Naive B cell (primary cell): ENCODE results near the gene CHST9. TPM values are rescaled to one million over a fixed set of nuclear protein-coding genes. Genes with fewer than 3 reads are reported as not detected.

Source experiments
- ATAC-seq, 2 donors: fragments of 150-1000 bp; cut with Tn5 transposase; 2 replicates each; pipeline ENCODE4 v1.10.0; 2021; ENCODE audit warnings: low read depth in 2 of 2, mild to moderate bottlenecking in 2 of 2, moderate library complexity in 2 of 2
- DNase-seq: peaks from one replicate; pipeline ENCODE4 v3.0.0; 2022
- H3K27ac Mint-ChIP-seq, 6 donors: one replicate each; pipeline ENCODE4 v1.8.0; 2020 to 2022; ENCODE audit warnings: mild to moderate bottlenecking in 6 of 6, mixed read lengths in 6 of 6, moderate library complexity in 5 of 6, inconsistent platforms in 2 of 6
- H3K27me3 Mint-ChIP-seq, 3 donors: one replicate each; pipeline ENCODE4 v1.8.0; 2021 to 2022; ENCODE audit warnings: mixed read lengths in 3 of 3, mild to moderate bottlenecking in 1 of 3
- H3K36me3 Mint-ChIP-seq, 2 donors: one replicate each; pipeline ENCODE4 v1.8.0; 2020 to 2022; ENCODE audit warnings: mixed read lengths in 2 of 2, inconsistent platforms in 1 of 2, mild to moderate bottlenecking in 1 of 2
- H3K4me1 Mint-ChIP-seq, 3 donors: one replicate each; pipeline ENCODE4 v1.8.0; 2020 to 2022; ENCODE audit warnings: mixed read lengths in 3 of 3, inconsistent platforms in 1 of 3, mild to moderate bottlenecking in 1 of 3, moderate library complexity in 1 of 3
- H3K4me3 Mint-ChIP-seq, 8 donors: one replicate each; pipeline ENCODE4 v1.8.0; 2020 to 2022; ENCODE audit warnings: mild to moderate bottlenecking in 8 of 8, mixed read lengths in 8 of 8, moderate library complexity in 8 of 8, inconsistent platforms in 2 of 8
- H3K9me3 Mint-ChIP-seq, 7 donors: one replicate each; pipeline ENCODE4 v1.8.0; 2020 to 2022; ENCODE audit warnings: mixed read lengths in 7 of 7, mild to moderate bottlenecking in 5 of 7, inconsistent platforms in 2 of 7, moderate library complexity in 1 of 7
- polyA plus RNA-seq, 6 donors: library from polyadenylated mRNA; unstranded; fragments of 300-500 nt; fragmentation: Illumina TruSeq; gene quantifications; one replicate each; pipeline ENCODE4 v1.2.3, GENCODE V29; 2021; ENCODE audit warnings: low read depth in 6 of 6

The CHST9 gene
- polyA plus RNA-seq, 6 donors from 2014 or later: not detected

DNA sequence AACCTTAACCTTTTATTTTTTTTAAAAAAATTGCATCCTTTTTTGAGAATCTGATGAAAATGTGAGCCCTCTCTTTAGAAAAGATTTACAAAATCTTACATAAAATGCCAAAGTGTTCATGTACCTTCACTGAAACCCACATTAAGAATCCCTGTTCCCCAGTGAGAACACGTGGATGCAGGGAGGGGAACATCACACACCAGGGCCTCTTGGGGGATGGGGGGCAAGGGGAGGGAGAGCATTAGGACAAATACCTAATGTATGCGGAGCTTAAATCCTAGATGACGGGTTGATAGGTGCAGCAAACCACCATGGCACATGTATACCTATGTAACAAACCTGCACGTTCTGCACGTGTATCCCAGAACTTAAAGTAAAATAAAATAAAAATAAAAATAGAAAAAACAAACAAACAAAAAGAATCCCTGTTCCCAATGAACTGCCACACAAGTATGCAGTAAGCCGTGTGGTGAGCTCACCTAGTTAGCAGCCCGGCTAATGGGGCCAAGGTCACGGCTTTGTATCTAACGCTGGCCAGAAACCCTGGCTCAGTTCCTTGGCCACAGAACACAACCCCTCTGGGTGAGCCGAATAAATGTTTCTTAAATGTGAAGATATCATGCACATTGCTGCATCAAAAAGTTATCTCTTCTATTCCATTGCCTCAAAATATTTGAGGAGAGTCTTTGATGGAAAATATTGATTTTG is 41.4 kb downstream of the CHST9 start:
- no peaks in the 10 kb centered on the region for H3K27me3 Mint-ChIP-seq
- H3K9me3 Mint-ChIP-seq: peaks cover 0 to 9% (median 7%) of the 10 kb centered on the region in 7 donors
- no peak overlapping the region for H3K27ac Mint-ChIP-seq
- no peak overlapping the region for H3K4me3 Mint-ChIP-seq
- no peak for ATAC-seq
- H3K36me3 Mint-ChIP-seq: no peaks in the 10 kb centered on the region
- no peak for DNase-seq
- H3K4me1 Mint-ChIP-seq: no peaks in the 10 kb centered on the region

DNA sequence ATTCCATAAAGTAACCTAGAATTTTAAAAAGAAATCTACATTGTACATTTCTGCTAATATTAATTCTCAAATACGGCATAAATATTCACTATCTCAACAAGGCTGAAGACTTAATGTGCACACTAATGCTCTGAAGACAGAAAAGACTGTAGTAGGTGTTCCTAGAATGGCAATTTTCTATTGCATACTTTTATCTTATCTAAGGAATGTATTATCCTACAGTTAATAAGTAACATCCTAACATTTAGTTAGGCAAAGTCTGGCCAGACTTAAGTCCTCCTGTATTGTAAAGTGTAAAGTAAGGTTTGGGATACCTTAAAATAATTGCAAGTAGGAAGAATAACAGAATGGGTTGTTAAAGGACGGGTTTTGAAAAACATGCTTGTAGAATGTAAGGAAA is 42.2 kb downstream of the CHST9 start:
- Mint-ChIP-seq H3K36me3 (no peaks in the 10 kb centered on the region), H3K27me3 (no peaks in the 10 kb centered on the region), H3K4me1 (no peaks in the 10 kb centered on the region), H3K4me3 (no peak overlapping the region), H3K9me3 (peaks cover 0 to 7% (median 5%) of the 10 kb centered on the region in 7 donors), H3K27ac (no peak overlapping the region)
- DNase-seq (no peak), ATAC-seq (no peak)

DNA sequence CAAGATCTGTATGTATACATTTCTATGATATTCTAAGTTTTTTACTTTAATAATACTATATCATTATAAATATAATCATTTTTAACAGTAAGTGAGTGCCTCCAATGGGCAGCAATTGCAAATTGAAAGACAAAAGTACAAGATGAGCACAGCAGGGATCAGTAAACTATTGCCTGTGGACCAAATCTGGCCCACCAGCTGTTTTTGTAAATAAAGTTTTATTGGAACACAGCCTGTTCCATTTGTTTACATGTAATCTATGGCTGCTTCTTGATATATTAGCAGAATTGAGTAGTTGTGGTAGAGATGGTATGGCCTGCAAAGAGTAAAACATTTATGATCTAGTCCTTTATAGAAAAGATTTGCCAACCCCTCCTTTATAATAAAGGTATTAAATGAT is 43.2 kb downstream of the CHST9 start:
- Mint-ChIP-seq H3K4me1 (no peaks in the 10 kb centered on the region), H3K27me3 (no peaks in the 10 kb centered on the region), H3K4me3 (no peak overlapping the region), H3K36me3 (no peaks in the 10 kb centered on the region), H3K9me3 (no peaks in the 10 kb centered on the region), H3K27ac (no peak overlapping the region)
- ATAC-seq (no peak), DNase-seq (no peak)

DNA sequence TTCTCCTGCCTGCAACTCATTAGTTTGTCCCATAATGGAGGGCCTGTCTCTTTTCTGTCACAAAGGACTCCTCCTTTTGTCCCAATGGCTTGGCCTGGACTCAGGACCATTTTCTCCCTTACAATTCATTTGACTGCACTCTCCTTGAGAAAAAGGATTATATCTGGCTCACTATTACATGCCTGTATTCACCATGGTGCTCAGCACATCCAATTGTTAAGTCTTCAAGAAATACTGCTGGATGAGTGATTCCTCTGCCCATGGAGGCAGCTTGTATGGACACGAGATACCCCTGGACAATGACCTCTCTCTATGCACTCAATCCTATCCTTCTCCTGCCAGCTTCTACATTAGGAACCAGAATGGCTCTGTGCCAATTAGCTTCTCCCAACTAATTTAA is 47.0 kb downstream of the CHST9 start:
- no peak overlapping the region for H3K4me3 Mint-ChIP-seq
- H3K9me3 Mint-ChIP-seq: peaks cover 0 to 3% (median 0%) of the 10 kb centered on the region in 7 donors
- H3K27ac Mint-ChIP-seq: no peak overlapping the region
- ATAC-seq: no peak
- H3K4me1 Mint-ChIP-seq: no peaks in the 10 kb centered on the region
- no peak for DNase-seq
- no peaks in the 10 kb centered on the region for H3K36me3 Mint-ChIP-seq
- no peaks in the 10 kb centered on the region for H3K27me3 Mint-ChIP-seq

DNA sequence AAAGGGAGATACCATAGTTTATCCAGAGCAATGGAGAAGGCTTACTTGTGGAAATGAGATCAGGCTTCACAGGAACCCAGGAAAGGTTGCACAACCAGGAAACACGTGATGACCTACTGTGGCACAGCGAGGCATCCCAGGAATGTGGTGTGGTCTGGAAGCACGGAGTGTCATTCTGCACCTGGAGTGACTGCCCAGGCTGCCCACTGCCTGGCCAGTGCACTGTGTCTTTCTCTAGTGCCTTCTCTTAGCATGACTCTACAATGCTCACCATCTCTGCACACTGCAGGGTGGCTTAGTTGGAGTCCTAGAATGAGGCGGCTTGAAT is 48.9 kb downstream of the CHST9 start:
- Mint-ChIP-seq H3K4me3 (no peak overlapping the region), H3K9me3 (peaks cover 0 to 6% (median 0%) of the 10 kb centered on the region in 7 donors), H3K27me3 (no peaks in the 10 kb centered on the region), H3K4me1 (no peaks in the 10 kb centered on the region), H3K27ac (no peak overlapping the region), H3K36me3 (no peaks in the 10 kb centered on the region)
- DNase-seq (no peak), ATAC-seq (no peak)

DNA sequence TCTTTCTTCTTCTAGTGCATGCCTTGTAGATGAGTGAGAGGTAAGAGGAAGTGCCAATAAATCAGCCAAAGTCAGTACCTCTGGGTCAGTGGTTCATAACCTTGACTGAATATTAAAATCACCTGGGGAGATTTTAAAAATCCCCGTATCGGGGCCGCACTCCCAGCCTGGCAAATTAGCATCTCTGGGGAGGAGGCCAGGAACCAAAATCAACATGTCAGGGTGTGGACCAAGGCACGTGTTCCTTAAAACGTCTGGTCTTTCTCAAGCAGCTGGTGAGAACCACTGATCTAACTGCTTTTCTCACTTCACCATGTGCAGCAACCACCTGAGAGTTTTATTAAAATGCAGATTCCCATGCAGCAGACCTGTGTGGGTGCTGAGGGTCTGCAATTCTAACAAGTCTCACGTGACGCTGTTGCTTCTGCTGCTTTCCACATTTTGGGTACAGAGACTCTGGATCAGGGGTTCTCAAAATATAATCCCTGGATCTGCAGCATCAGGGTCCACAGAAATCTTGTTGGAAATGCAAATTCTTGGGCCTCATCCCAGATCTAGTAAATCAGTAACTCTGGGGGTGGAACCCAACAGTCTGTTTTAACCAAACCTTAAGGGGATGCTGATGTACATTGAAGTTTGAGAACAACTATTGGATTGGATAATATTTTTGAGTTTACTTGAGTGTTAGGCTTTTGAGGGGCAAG is 49.5 kb downstream of the CHST9 start:
- H3K4me1 Mint-ChIP-seq: no peaks in the 10 kb centered on the region

DNA sequence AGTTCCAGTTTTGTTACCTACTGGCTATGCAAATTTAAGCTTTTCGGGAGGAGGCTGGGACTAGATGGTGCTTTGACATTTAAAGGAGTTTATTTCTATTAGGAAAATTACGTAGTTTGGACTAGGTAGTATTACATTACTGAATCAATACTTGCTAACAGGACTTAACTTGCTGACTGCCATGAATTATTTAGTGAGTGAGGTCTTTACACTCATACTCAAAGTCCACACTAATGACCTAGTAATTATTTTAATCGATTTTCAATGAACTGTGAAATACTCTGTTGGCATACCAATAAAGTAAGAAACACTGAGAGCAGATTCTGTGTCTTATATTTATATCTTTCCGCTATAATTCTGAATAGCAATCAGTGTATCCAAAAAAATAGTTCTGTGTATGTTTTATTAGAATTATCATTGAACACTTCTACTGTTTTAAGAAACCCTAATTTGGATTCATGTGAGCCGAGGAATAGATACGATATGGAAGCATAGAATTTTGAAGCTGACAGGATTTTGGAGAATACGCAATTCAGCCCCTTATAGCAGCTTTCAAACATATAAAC is 55.0 kb downstream of the CHST9 start:
- DNase-seq (no peak), ATAC-seq (no peak)
- H3K27ac Mint-ChIP-seq: no peak overlapping the region
- no peaks in the 10 kb centered on the region for H3K27me3 Mint-ChIP-seq
- no peaks in the 10 kb centered on the region for H3K36me3 Mint-ChIP-seq
- no peak overlapping the region for H3K4me3 Mint-ChIP-seq
- peaks cover 0 to 6% (median 0%) of the 10 kb centered on the region in 7 donors for H3K9me3 Mint-ChIP-seq
- no peaks in the 10 kb centered on the region for H3K4me1 Mint-ChIP-seq

More for the DNA sequence above, 49.5 kb downstream of the CHST9 start:
- no peak overlapping the region for H3K4me3 Mint-ChIP-seq
- peaks cover 0 to 6% (median 0%) of the 10 kb centered on the region in 7 donors for H3K9me3 Mint-ChIP-seq
- no peak overlapping the region for H3K27ac Mint-ChIP-seq
- DNase-seq (no peak), ATAC-seq (no peak)
- H3K36me3 Mint-ChIP-seq: no peaks in the 10 kb centered on the region
- no peaks in the 10 kb centered on the region for H3K27me3 Mint-ChIP-seq

DNA sequence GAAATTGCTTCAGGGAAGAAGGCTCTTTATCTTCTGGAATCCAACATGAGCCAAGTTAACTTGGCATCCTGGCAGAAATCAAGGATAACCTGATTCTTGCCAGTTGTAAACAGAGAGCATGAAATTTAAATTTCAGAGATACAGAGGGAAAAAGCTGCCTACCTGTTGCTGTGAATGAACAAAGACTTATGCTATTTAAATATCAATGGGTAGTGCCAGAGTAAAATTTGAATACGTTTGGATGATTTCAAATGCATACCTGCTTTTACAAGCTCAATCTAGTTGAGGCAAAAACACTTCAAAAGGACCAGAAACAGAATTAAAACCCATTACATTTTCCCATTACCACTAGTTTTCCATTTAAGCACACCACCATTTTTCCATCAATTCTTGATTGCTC is 60.9 kb downstream of the CHST9 start:
- DNase-seq: no peak
- no peaks in the 10 kb centered on the region for H3K36me3 Mint-ChIP-seq
- H3K4me3 Mint-ChIP-seq: no peak overlapping the region
- no peaks in the 10 kb centered on the region for H3K4me1 Mint-ChIP-seq
- no peak for ATAC-seq
- H3K27ac Mint-ChIP-seq: no peak overlapping the region
- no peaks in the 10 kb centered on the region for H3K27me3 Mint-ChIP-seq
- peaks cover 0 to 2% (median 0%) of the 10 kb centered on the region in 7 donors for H3K9me3 Mint-ChIP-seq

DNA sequence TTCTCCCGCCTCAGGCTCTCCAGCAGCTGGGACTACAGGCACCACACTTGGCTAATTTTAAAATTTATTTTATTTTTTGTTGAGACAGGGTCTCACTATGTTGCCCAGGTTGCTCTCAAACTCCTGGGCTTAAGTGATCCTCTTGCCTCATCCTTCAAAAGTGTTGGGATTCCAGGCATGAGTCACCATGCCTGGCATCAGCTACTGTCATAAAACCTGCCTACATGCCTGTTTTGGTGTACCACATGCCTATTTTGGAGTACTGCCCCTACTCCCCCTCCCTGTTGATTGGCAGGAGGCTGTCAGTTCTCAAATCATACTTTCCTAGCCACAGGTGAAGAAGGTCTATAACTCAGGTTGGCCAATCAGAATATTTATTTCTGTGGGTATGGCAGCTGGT is 64.0 kb downstream of the CHST9 start:
- Mint-ChIP-seq H3K27me3 (no peaks in the 10 kb centered on the region), H3K27ac (no peak overlapping the region), H3K4me3 (no peak overlapping the region), H3K36me3 (no peaks in the 10 kb centered on the region), H3K9me3 (peaks cover 0 to 2% (median 0%) of the 10 kb centered on the region in 7 donors), H3K4me1 (no peaks in the 10 kb centered on the region)
- ATAC-seq (no peak), DNase-seq (no peak)

DNA sequence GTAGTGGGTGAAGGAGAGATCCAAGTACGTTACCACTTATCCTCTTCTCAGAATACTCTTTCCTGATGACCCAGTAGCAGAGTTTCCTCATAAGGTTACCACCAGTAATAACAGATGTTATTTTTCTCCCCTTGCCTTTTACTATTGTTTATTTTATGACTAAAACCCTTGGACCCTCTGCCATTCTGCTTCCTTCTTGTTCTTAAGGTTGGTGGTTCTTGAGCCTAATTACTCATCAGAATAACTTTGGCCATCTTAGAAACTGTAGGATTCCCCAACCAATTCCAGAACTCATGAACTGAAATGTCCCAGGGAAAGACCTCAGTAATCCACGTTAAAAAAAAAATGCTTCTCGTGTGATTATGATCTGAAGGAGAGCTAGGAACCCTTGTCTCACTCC is 64.9 kb downstream of the CHST9 start:
- Mint-ChIP-seq H3K36me3 (no peaks in the 10 kb centered on the region), H3K4me3 (no peak overlapping the region), H3K27ac (no peak overlapping the region), H3K4me1 (no peaks in the 10 kb centered on the region), H3K27me3 (no peaks in the 10 kb centered on the region), H3K9me3 (peaks cover 0 to 2% (median 0%) of the 10 kb centered on the region in 7 donors)
- ATAC-seq (no peak), DNase-seq (no peak)

DNA sequence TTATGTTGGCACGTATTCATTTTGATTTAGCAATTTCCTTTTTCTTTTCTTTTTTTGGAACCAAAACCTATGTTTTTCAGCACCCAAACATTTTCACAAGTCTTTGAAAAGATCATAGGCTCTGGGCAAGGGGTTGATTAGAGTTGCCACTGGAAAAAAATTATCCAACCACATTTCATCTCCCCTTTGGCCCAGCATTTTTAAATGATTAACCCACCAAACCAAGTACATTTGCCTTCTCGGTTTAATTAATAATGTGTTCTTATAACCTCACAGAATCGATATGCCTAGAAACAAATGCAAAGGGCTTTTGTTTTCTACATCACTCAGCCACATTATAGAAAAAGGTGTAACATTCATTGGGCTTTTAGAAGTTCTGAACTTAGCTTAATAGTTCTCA is 66.1 kb downstream of the CHST9 start:
- no peak for ATAC-seq
- no peak for DNase-seq
- H3K27ac Mint-ChIP-seq: no peak overlapping the region
- no peaks in the 10 kb centered on the region for H3K4me1 Mint-ChIP-seq
- H3K4me3 Mint-ChIP-seq: no peak overlapping the region
- H3K9me3 Mint-ChIP-seq: peaks cover 0 to 4% (median 2%) of the 10 kb centered on the region in 7 donors
- H3K27me3 Mint-ChIP-seq: no peaks in the 10 kb centered on the region
- no peaks in the 10 kb centered on the region for H3K36me3 Mint-ChIP-seq

DNA sequence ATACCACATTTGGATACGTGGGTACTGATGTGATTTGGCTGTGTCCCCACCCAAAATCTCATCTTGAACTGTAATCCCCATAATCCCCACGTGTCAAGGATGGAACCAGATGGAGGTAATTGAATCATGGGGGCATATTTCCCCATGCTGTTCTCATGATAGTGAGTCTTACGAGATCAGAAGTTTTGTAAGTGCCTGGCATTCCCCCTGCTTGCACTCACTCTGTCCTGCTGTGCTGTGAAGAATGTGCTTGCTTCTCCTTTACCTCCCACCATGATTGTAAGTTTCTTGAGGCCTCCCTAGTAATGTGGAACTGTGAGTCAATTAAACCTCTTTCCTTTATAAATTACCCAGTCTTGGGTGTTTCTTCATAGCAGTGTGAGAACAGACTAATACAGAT is 70.3 kb downstream of the CHST9 start:
- H3K4me3 Mint-ChIP-seq: no peak overlapping the region
- ATAC-seq (no peak), DNase-seq (no peak)
- H3K36me3 Mint-ChIP-seq: no peaks in the 10 kb centered on the region
- H3K27me3 Mint-ChIP-seq: no peaks in the 10 kb centered on the region
- H3K4me1 Mint-ChIP-seq: no peaks in the 10 kb centered on the region
- H3K27ac Mint-ChIP-seq: no peak overlapping the region
- peaks cover 0 to 23% (median 5%) of the 10 kb centered on the region in 7 donors for H3K9me3 Mint-ChIP-seq

DNA sequence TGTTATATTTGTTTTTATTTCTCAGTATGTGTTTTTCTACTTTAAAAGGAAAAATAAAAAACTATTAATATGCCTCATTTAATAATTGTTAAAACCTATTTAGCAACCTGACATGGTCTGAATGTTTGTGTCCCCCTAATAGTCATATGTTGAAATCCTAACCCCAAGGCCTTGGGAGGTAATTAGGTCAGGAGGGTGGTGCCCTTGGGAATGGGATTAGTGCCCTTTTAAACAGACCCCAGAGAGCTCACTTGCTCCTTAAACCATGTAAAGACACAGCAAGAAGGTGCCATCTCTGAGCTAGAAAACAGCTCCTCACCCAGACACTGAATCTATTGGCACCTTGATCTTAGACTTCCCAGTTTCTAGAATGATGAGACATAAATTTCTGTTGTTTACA is 71.8 kb downstream of the CHST9 start:
- no peak overlapping the region for H3K27ac Mint-ChIP-seq
- peaks cover 0 to 23% (median 8%) of the 10 kb centered on the region in 7 donors for H3K9me3 Mint-ChIP-seq
- H3K4me1 Mint-ChIP-seq: no peaks in the 10 kb centered on the region
- H3K36me3 Mint-ChIP-seq: no peaks in the 10 kb centered on the region
- DNase-seq: no peak
- H3K27me3 Mint-ChIP-seq: no peaks in the 10 kb centered on the region
- ATAC-seq: no peak
- no peak overlapping the region for H3K4me3 Mint-ChIP-seq

DNA sequence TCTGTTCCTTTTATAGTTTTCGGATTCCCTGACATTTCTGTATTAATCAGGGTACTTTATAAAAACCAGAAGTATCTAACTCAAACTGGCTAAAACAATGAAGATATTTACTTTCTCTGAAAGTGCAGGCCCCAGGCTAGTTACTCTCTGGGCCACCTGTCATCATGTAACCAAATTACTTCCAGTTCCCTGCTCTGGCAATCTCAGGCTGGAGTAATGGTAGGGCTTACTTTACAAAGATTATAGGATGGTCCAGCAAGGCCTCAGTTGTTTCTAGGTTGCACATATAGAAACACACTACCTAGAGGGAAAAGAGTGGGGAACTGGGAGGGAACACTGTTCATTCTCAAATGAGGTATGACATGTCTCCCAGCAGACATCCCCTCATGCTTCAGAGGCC is 74.8 kb downstream of the CHST9 start:
- H3K27ac Mint-ChIP-seq: no peak overlapping the region
- H3K4me3 Mint-ChIP-seq: no peak overlapping the region
- no peak for DNase-seq
- no peaks in the 10 kb centered on the region for H3K4me1 Mint-ChIP-seq
- H3K36me3 Mint-ChIP-seq: no peaks in the 10 kb centered on the region
- H3K9me3 Mint-ChIP-seq: peaks cover 0 to 30% (median 9%) of the 10 kb centered on the region in 7 donors
- no peak for ATAC-seq
- no peaks in the 10 kb centered on the region for H3K27me3 Mint-ChIP-seq
